Measurements from ENCODE around the gene RSBN1L. TPM values are rescaled to one million over a fixed set of nuclear protein-coding genes. Genes with fewer than 3 reads are reported as not detected.

The RSBN1L gene
- total and polyA plus RNA-seq, 2 of the 8 experiments (the other 6 are each of a cell fraction or from before 2014, with no cell fraction given), result 4.1 to 22.1 TPM

GRCh38 chr7:77765481-77765880 lies 69.2 kb downstream of the RSBN1L start:
- Histone ChIP-seq H3K36me3 (ENCODE audit: control insufficient read depth in 2 of 4, insufficient read depth in 4 of 4, low read length in 3 of 4) (peaks cover 0 to 4% (median 0%) of the 10 kb centered on the region in 4 experiments; a peak in 2 of 8 replicates), H2BK20ac (ENCODE audit: low read length) (no peak overlapping the region), H3K79me2 (ENCODE audit: control insufficient read depth in 1 of 2, insufficient read depth in 2 of 2, low read length in 2 of 2) (peaks cover 0 to 33% of the 10 kb centered on the region in 2 experiments; a peak in 2 of 4 replicates), H2AK5ac (ENCODE audit: low read depth, low read length) (no peak overlapping the region), H3K4me3 (ENCODE audit: extremely low read depth in 1 of 4, insufficient read depth in 2 of 4, low read depth in 3 of 4, low read length in 4 of 4) (no peak overlapping the region), H3K9ac (replicated peaks in 1 of 4; ENCODE audit: extremely low read depth in 1 of 4, low read depth in 3 of 4, low read length in 3 of 4) (no peak overlapping the region), H3K18ac (ENCODE audit: extremely low read depth, low read length) (no peak overlapping the region), H3K23me2 (ENCODE audit: low read depth, low read length) (no peaks in the 10 kb centered on the region), H3K4me1 (replicated peaks in 1 of 4; ENCODE audit: control insufficient read depth in 3 of 4, insufficient read depth in 4 of 4, low read length in 3 of 4) (0 out of 7 replicates have a peak, but pooled peaks cover 0 to 2% (median 0%) of the 10 kb centered on the region in 4 experiments), H3K4ac (replicated peaks; ENCODE audit: insufficient read length, low read depth, low read length) (no peak overlapping the region), H4K91ac (replicated peaks; ENCODE audit: insufficient read length, low read length) (no peak overlapping the region), H3K27ac (ENCODE audit: low read depth, low read length) (no peak overlapping the region), H2BK15ac (ENCODE audit: low read length) (no peak overlapping the region), H3K4me2 (ENCODE audit: insufficient read depth in 1 of 2, low read depth in 2 of 2, low read length in 2 of 2) (no peak overlapping the region), H3K14ac (ENCODE audit: insufficient read length) (no peak overlapping the region), H3K23ac (ENCODE audit: insufficient read length) (no peak overlapping the region), H2BK120ac (replicated peaks; ENCODE audit: low read depth, low read length) (no peak overlapping the region), H3K79me1 (ENCODE audit: low read depth, low read length) (no peaks in the 10 kb centered on the region), H4K5ac (ENCODE audit: insufficient read length, low read depth, low read length) (no peak overlapping the region), H3K56ac (replicated peaks; ENCODE audit: insufficient read length, low read depth, low read length) (no peak overlapping the region), H2BK5ac (ENCODE audit: low read depth, low read length) (no peak overlapping the region), H4K20me1 (replicated peaks in 1 of 2; ENCODE audit: control insufficient read depth in 1 of 2, insufficient read depth in 2 of 2, low read length in 2 of 2) (peaks cover 0 to 2% of the 10 kb centered on the region in 2 experiments), H4K8ac (ENCODE audit: extremely low read depth, insufficient read depth, low read length) (no peak overlapping the region), H2BK12ac (ENCODE audit: low read depth, low read length) (no peak overlapping the region), H2AFZ (ENCODE audit: low read length) (no peak overlapping the region), H3K27me3 (replicated peaks in 1 of 4; ENCODE audit: control insufficient read depth in 3 of 4, extremely low read depth in 1 of 4, insufficient read depth in 3 of 4, low read length in 3 of 4) (no peaks in the 10 kb centered on the region), H3K9me3 (ENCODE audit: insufficient read depth in 2 of 2, low read depth in 1 of 2, low read length in 1 of 2) (no peaks in the 10 kb centered on the region)
- WGBS, 2 experiments (ENCODE audit: extremely low coverage in 1 of 2, insufficient coverage in 1 of 2, insufficient read length in 1 of 2, insufficient replicate concordance in 2 of 2, low coverage in 1 of 2, low lambda C conversion rate in 2 of 2, missing lambda C conversion rate in 1 of 2), result 85% methylated on average over 3 of the region's 3 CpGs; no CpG with 5 or more reads in 1 of the 2 experiments
- DNase-seq (ENCODE audit: low read depth in 1 of 2, low spot score in 2 of 2), result no peak
- no peak for FAIRE-seq
- CTCF ChIA-PET (ENCODE audit: partially characterized antibody), result interaction anchor here (1.3 to 1.9 kb wide), 2 partner anchors 9 to 108 kb away, joined by 5 to 7 read pairs; no protein-coding TSS in a partner anchor
- POLR2A ChIA-PET (ENCODE audit: partially characterized antibody), result interaction anchor here (0.6 kb wide), 1 partner anchor 222 kb away, joined by 3 read pairs; no protein-coding TSS in a partner anchor
- TF ChIP-seq CHD2 (IDR thresholded peaks at IDR 0.05; ENCODE audit: low read length) (no peak), MAFK (IDR thresholded peaks at IDR 0.05; ENCODE audit: low read depth, low read length) (no peak), E2F6 (IDR thresholded peaks at IDR 0.05) (no peak), HDAC6 (IDR thresholded peaks at IDR 0.05; ENCODE audit: low read depth, low read length) (no peak), SIN3A (conservative IDR thresholded peaks at IDR 0.05 in 1 of 2, IDR thresholded peaks at IDR 0.05 in 1 of 2; ENCODE audit: low read depth in 1 of 2, low read length in 2 of 2) (no peak), KDM1A (IDR thresholded peaks at IDR 0.05; ENCODE audit: borderline replicate concordance, low read length) (no peak), YY1 (IDR thresholded peaks at IDR 0.05; ENCODE audit: low read depth, low read length) (no peak), CBX5 (IDR thresholded peaks at IDR 0.05; ENCODE audit: low read depth, low read length) (no peak), JUND (IDR thresholded peaks at IDR 0.05; ENCODE audit: low read length) (no peak), RBBP5 (IDR thresholded peaks at IDR 0.05; ENCODE audit: borderline replicate concordance, low read depth, low read length) (no peak)
- TF ChIP-seq, protein P1, sequence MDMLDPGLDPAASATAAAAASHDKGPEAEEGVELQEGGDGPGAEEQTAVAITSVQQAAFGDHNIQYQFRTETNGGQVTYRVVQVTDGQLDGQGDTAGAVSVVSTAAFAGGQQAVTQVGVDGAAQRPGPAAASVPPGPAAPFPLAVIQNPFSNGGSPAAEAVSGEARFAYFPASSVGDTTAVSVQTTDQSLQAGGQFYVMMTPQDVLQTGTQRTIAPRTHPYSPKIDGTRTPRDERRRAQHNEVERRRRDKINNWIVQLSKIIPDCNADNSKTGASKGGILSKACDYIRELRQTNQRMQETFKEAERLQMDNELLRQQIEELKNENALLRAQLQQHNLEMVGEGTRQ (IDR thresholded peaks at IDR 0.05; ENCODE audit: low read length), result no peak

Data from H1 (cell line).